H1 (cell line): ENCODE results near the gene PTPRC. TPM values are rescaled to one million over a fixed set of nuclear protein-coding genes. Genes with fewer than 3 reads are reported as not detected.

ENCODE experiments used
- CTCF ChIA-PET: fragments of 300-600 bp; sonication (Branson Sonifier 250); formaldehyde crosslinking; loops from one replicate; lab custom pipeline; 2021; ENCODE audit not compliant: partially characterized antibody; lab: Charles Lee
- POLR2A ChIA-PET: fragments of 300-600 bp; sonication (Branson Sonifier 250); formaldehyde crosslinking; loops from one replicate; lab custom pipeline; 2021; ENCODE audit warnings: inconsistent platforms; ENCODE audit not compliant: partially characterized antibody; lab: Charles Lee
- DNase-seq, 2 experiments: peaks; one replicate each; pipeline versions ENCODE4 v3.0.0 to v3.0.0-alpha.2; 2010 to 2022; ENCODE audit warnings: low spot score in 2 of 2, low read depth in 1 of 2, mixed read lengths in 1 of 2
- FAIRE-seq: peaks from 2 replicates; lab custom pipeline; 2011; peaks lifted over from hg19 to GRCh38; lab: Jason Lieb, UNC
- H2AFZ ChIP-seq: 2 replicates; pipeline ENCODE4 v1.8.1; 2012; ENCODE audit warnings: low read length, inconsistent platforms
- H2AK5ac ChIP-seq: 2 replicates; pipeline ENCODE4 v1.6.1; 2013; ENCODE audit warnings: low read depth, low read length
- H2BK120ac ChIP-seq: replicated peaks from 2 replicates; pipeline ENCODE3; 2013; ENCODE audit warnings: low read depth, low read length, inconsistent platforms
- H2BK12ac ChIP-seq: 2 replicates; pipeline ENCODE4 v1.6.1; 2013; ENCODE audit warnings: low read depth, low read length
- H2BK15ac ChIP-seq: 2 replicates; pipeline ENCODE4 v1.6.1; 2013; ENCODE audit warnings: low read length
- H2BK20ac ChIP-seq: 2 replicates; pipeline ENCODE4 v1.6.1; 2013; ENCODE audit warnings: low read length
- H2BK5ac ChIP-seq: 2 replicates; pipeline ENCODE4 v1.6.1; 2013; ENCODE audit warnings: low read depth, low read length
- H3K14ac ChIP-seq: 2 replicates; pipeline ENCODE4 v1.6.1; 2013; ENCODE audit warnings: inconsistent platforms; ENCODE audit not compliant: insufficient read length
- H3K18ac ChIP-seq: 2 replicates; pipeline ENCODE4 v1.6.1; 2013; ENCODE audit warnings: low read length; ENCODE audit errors: extremely low read depth
- H3K23ac ChIP-seq: 2 replicates; pipeline ENCODE4 v1.6.1; 2013; ENCODE audit warnings: inconsistent platforms; ENCODE audit not compliant: insufficient read length
- H3K23me2 ChIP-seq: 2 replicates; pipeline ENCODE4 v1.6.1; 2013; ENCODE audit warnings: low read depth, low read length
- H3K27ac ChIP-seq: 2 replicates; pipeline ENCODE4 v1.6.1; 2011; ENCODE audit warnings: low read depth, low read length, inconsistent platforms
- H3K27me3 ChIP-seq, 4 experiments: replicated peaks in 1 of 4; 1 replicate in 1 of 4; 2 replicates in 3 of 4; pipeline versions ENCODE4 v1.6.1 to v1.8.1; 2011 to 2013; ENCODE audit warnings: low read length in 3 of 4, mild to moderate bottlenecking in 3 of 4, inconsistent platforms in 2 of 4, mixed read lengths in 2 of 4, moderate library complexity in 1 of 4; ENCODE audit not compliant: control insufficient read depth in 3 of 4, insufficient read depth in 3 of 4; ENCODE audit errors: extremely low read depth in 1 of 4
- H3K36me3 ChIP-seq, 4 experiments: 2 replicates each; pipeline versions ENCODE4 v1.6.1 to v1.8.1; 2011 to 2013; ENCODE audit warnings: mild to moderate bottlenecking in 4 of 4, low read length in 3 of 4, moderate library complexity in 2 of 4, control low read depth in 1 of 4, inconsistent platforms in 1 of 4; ENCODE audit not compliant: insufficient read depth in 4 of 4, control insufficient read depth in 2 of 4
- H3K4ac ChIP-seq: replicated peaks from 2 replicates; pipeline ENCODE3; 2013; ENCODE audit warnings: low read length, low read depth, mixed read lengths, inconsistent platforms; ENCODE audit not compliant: insufficient read length
- H3K4me1 ChIP-seq, 4 experiments: replicated peaks in 1 of 4; 1 replicate in 1 of 4; 2 replicates in 3 of 4; pipeline versions ENCODE4 v1.6.1 to v1.8.1; 2011 to 2013; ENCODE audit warnings: low read length in 3 of 4, inconsistent platforms in 2 of 4, mixed read lengths in 1 of 4; ENCODE audit not compliant: insufficient read depth in 4 of 4, control insufficient read depth in 3 of 4
- H3K4me2 ChIP-seq, 2 experiments: 2 replicates each; pipeline versions ENCODE4 v1.6.1 to v1.8.1; 2011 to 2013; ENCODE audit warnings: low read depth in 2 of 2, low read length in 2 of 2, control low read depth in 1 of 2, inconsistent platforms in 1 of 2, mild to moderate bottlenecking in 1 of 2; ENCODE audit not compliant: insufficient read depth in 1 of 2
- H3K4me3 ChIP-seq, 4 experiments: fragments of 200-600, 300-600 bp in 1 of 4; sonication (generic), shearing (Covaris generic), sonication (Bioruptor Twin) in 1 of 4; 2 replicates each; pipeline versions ENCODE4 v1.5.1 to v1.8.1; 2011 to 2016; ENCODE audit warnings: low read length in 4 of 4, low read depth in 3 of 4, control low read depth in 2 of 4, inconsistent platforms in 2 of 4, mild to moderate bottlenecking in 2 of 4, mixed read lengths in 1 of 4, moderate library complexity in 1 of 4; ENCODE audit not compliant: insufficient read depth in 2 of 4; ENCODE audit errors: extremely low read depth in 1 of 4
- H3K56ac ChIP-seq: replicated peaks from 2 replicates; pipeline ENCODE3; 2013; ENCODE audit warnings: low read depth, mild to moderate bottlenecking, mixed read lengths, low read length, inconsistent platforms; ENCODE audit not compliant: insufficient read length
- H3K79me1 ChIP-seq: 2 replicates; pipeline ENCODE4 v1.6.1; 2013; ENCODE audit warnings: low read depth, low read length, control low read depth
- H3K79me2 ChIP-seq, 2 experiments: 2 replicates each; pipeline versions ENCODE4 v1.6.1 to v1.8.1; 2012 to 2013; ENCODE audit warnings: low read length in 2 of 2, mild to moderate bottlenecking in 2 of 2, inconsistent platforms in 1 of 2; ENCODE audit not compliant: insufficient read depth in 2 of 2, control insufficient read depth in 1 of 2
- H3K9ac ChIP-seq, 4 experiments: replicated peaks in 1 of 4; 1 replicate in 1 of 4; 2 replicates in 3 of 4; pipeline versions ENCODE4 v1.6.1 to v1.8.1; 2011 to 2013; ENCODE audit warnings: low read depth in 3 of 4, low read length in 3 of 4, control low read depth in 2 of 4, mild to moderate bottlenecking in 2 of 4, moderate library complexity in 2 of 4, inconsistent platforms in 1 of 4; ENCODE audit errors: extremely low read depth in 1 of 4
- H3K9me3 ChIP-seq, 2 experiments: 2 replicates each; pipeline versions ENCODE4 v1.6.1 to v1.8.1; 2012 to 2013; ENCODE audit warnings: mild to moderate bottlenecking in 2 of 2, moderate library complexity in 2 of 2, control low read depth in 1 of 2, inconsistent platforms in 1 of 2, low read depth in 1 of 2, low read length in 1 of 2, mixed read lengths in 1 of 2; ENCODE audit not compliant: insufficient read depth in 2 of 2
- H4K20me1 ChIP-seq, 2 experiments: replicated peaks in 1 of 2; 2 replicates each; pipeline versions ENCODE3 to v1.8.1; 2011 to 2013; ENCODE audit warnings: inconsistent platforms in 2 of 2, low read length in 2 of 2, mild to moderate bottlenecking in 1 of 2; ENCODE audit not compliant: insufficient read depth in 2 of 2, control insufficient read depth in 1 of 2
- H4K5ac ChIP-seq: 2 replicates; pipeline ENCODE4 v1.6.1; 2013; ENCODE audit warnings: low read length, low read depth, mixed read lengths, inconsistent platforms; ENCODE audit not compliant: insufficient read length
- H4K8ac ChIP-seq: 2 replicates; pipeline ENCODE4 v1.8.0; 2013; ENCODE audit warnings: mild to moderate bottlenecking, moderate library complexity, low read length, inconsistent platforms; ENCODE audit not compliant: insufficient read depth; ENCODE audit errors: extremely low read depth
- H4K91ac ChIP-seq: replicated peaks from 2 replicates; pipeline ENCODE3; 2013; ENCODE audit warnings: low read length, mixed read lengths, inconsistent platforms; ENCODE audit not compliant: insufficient read length
- ASH2L ChIP-seq: fragments of 200-600, 300-600 bp; sonication (generic); IDR thresholded peaks from one replicate; pipeline ENCODE4 v1.7.1; 2017; ENCODE audit warnings: low read length
- BCL11A ChIP-seq, 2 experiments: IDR thresholded peaks; one replicate each; pipeline ENCODE4 v1.6.1; 2011; ENCODE audit warnings: low read depth in 2 of 2, low read length in 2 of 2, mild to moderate bottlenecking in 2 of 2
- CTCF ChIP-seq, 3 experiments: IDR thresholded peaks; 1 replicate in 2 of 3; 2 replicates in 1 of 3; pipeline versions ENCODE4 v1.5.1 to v1.6.1; 2011; ENCODE audit warnings: low read length in 3 of 3, mild to moderate bottlenecking in 3 of 3, inconsistent platforms in 2 of 3, low read depth in 1 of 3, moderate library complexity in 1 of 3; ENCODE audit not compliant: insufficient read depth in 1 of 3; ENCODE audit errors: control extremely low read depth in 1 of 3
- JUN ChIP-seq: IDR thresholded peaks from 2 replicates; pipeline ENCODE4 v1.6.1; 2011; ENCODE audit warnings: low read depth, mild to moderate bottlenecking, improper control_type of control experiment, low read length
- PHF8 ChIP-seq: fragments of 200-600 bp; sonication (generic); conservative IDR thresholded peaks from 2 replicates; pipeline ENCODE4 v1.7.1; 2012; ENCODE audit warnings: low read depth, mild to moderate bottlenecking, inconsistent platforms, low read length, moderate library complexity
- RNF2 ChIP-seq: fragments of 200-900, 300-1000 bp; sonication (generic); IDR thresholded peaks from 2 replicates; pipeline ENCODE4 v1.7.1; 2016; ENCODE audit warnings: borderline replicate concordance, low read depth, mild to moderate bottlenecking, antibody characterized with exemption, low read length; ENCODE audit not compliant: poor library complexity, severe bottlenecking; ENCODE audit errors: missing control alignments
- SP1 ChIP-seq: IDR thresholded peaks from 2 replicates; pipeline ENCODE4 v1.6.1; 2011; ENCODE audit warnings: low read depth, low read length
- TBP ChIP-seq: IDR thresholded peaks from 2 replicates; pipeline ENCODE4 v1.6.1; 2011; ENCODE audit warnings: low read depth, low read length, improper control_type of control experiment
- YY1 ChIP-seq: IDR thresholded peaks from 2 replicates; pipeline ENCODE4 v1.6.1; 2011; ENCODE audit warnings: low read depth, mild to moderate bottlenecking, low read length
- WGBS, 2 experiments: shearing (Covaris generic) in 1 of 2; methylation state at CpG; one replicate each; pipeline versions ENCODE4 v1.1.6 to v1.1.7; 2013 to 2015; ENCODE audit warnings: low lambda C conversion rate in 2 of 2, mixed read lengths in 2 of 2, inconsistent platforms in 1 of 2, low coverage in 1 of 2, missing lambda C conversion rate in 1 of 2; ENCODE audit not compliant: insufficient replicate concordance in 2 of 2, insufficient coverage in 1 of 2, insufficient read length in 1 of 2; ENCODE audit errors: extremely low coverage in 1 of 2, missing lambda C conversion rate in 1 of 2; 5-methylcytosine and 5-hydroxymethylcytosine counted together
- polyA plus RNA-seq, 7 experiments: library from polyadenylated mRNA; depleted of rRNA in 3 of 7; stranded (reverse) in 5 of 7; unstranded in 2 of 7; fragments of >200 nt in 5 of 7; fragments of 200-250 nt in 2 of 7; gene quantifications; 1 replicate in 5 of 7; 2 replicates in 1 of 7; 4 replicates in 1 of 7; pipeline versions ENCODE4 v1.2.1 to v1.2.3, GENCODE V29; 2011 to 2013; ENCODE audit warnings: missing spikeins in 2 of 7, mixed read lengths in 2 of 7
- total RNA-seq: library from RNA; stranded (reverse); fragmentation: NEBNext Ultra II Directional; extraction: Animal tissue kit (Norgen Biotek cat#: 25700); gene quantifications from 2 replicates; pipeline ENCODE4 v1.2.1, GENCODE V29; 2021
- TF ChIP-seq, protein P1 (sequence below): IDR thresholded peaks from 2 replicates; pipeline ENCODE4 v1.6.1; 2012; ENCODE audit warnings: low read length, inconsistent platforms

Gene PTPRC
- total and polyA plus RNA-seq, 2 of the 8 experiments (the other 6 are each of a cell fraction or from before 2014, with no cell fraction given), result 0.05 TPM; not detected in 1

- Histone ChIP-seq H2BK120ac (no peak overlapping the region), H4K8ac (no peak overlapping the region), H3K79me2 (no peaks in the 10 kb centered on the region), H3K9me3 (no peaks in the 10 kb centered on the region), H3K4ac (no peak overlapping the region), H4K5ac (no peak overlapping the region), H2BK5ac (no peak overlapping the region), H2AK5ac (no peak overlapping the region), H3K4me2 (no peak overlapping the region), H3K36me3 (no peaks in the 10 kb centered on the region), H3K14ac (no peak overlapping the region), H3K79me1 (no peaks in the 10 kb centered on the region), H3K27ac (no peak overlapping the region), H2AFZ (no peak overlapping the region), H3K9ac (no peak overlapping the region), H2BK15ac (no peak overlapping the region; the same call in 1 of the 2 replicates), H2BK12ac (no peak overlapping the region), H2BK20ac (no peak overlapping the region), H4K20me1 (no peaks in the 10 kb centered on the region), H3K23ac (no peak overlapping the region), H3K4me1 (no peaks in the 10 kb centered on the region), H4K91ac (no peak overlapping the region), H3K27me3 (no peaks in the 10 kb centered on the region), H3K4me3 (no peak overlapping the region), H3K56ac (no peak overlapping the region), H3K23me2 (no peaks in the 10 kb centered on the region), H3K18ac (no peak overlapping the region)
- POLR2A ChIA-PET, result no interaction called here
- WGBS, 2 experiments, result 83% methylated on average over 3 of the region's 3 CpGs; no CpG with 5 or more reads in 1 of the 2 experiments
- CTCF ChIA-PET, result interaction anchor here (2.2 kb wide), 1 partner anchor 51 kb away, joined by 6 read pairs; no protein-coding TSS in a partner anchor
- DNase-seq (no peak), FAIRE-seq (no peak)
- TF ChIP-seq CTCF (IDR thresholded peaks at IDR 0.05; ENCODE audit: control extremely low read depth in 1 of 3, insufficient read depth in 1 of 3, low read depth in 1 of 3, low read length in 3 of 3) (no peak), PHF8 (no peak), TBP (no peak), RNF2 (no peak), YY1 (no peak), BCL11A (IDR thresholded peaks at IDR 0.05; ENCODE audit: low read depth in 2 of 2, low read length in 2 of 2) (no peak), JUN (no peak), SP1 (no peak), ASH2L (no peak)
- TF ChIP-seq, protein P1, sequence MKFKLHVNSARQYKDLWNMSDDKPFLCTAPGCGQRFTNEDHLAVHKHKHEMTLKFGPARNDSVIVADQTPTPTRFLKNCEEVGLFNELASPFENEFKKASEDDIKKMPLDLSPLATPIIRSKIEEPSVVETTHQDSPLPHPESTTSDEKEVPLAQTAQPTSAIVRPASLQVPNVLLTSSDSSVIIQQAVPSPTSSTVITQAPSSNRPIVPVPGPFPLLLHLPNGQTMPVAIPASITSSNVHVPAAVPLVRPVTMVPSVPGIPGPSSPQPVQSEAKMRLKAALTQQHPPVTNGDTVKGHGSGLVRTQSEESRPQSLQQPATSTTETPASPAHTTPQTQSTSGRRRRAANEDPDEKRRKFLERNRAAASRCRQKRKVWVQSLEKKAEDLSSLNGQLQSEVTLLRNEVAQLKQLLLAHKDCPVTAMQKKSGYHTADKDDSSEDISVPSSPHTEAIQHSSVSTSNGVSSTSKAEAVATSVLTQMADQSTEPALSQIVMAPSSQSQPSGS, result no peak
These were observed 112.9 kb downstream of the PTPRC start for GRCh38 chr1:198751741-198752140.
